ENCODE data around the gene HYAL1.

- TF ChIP-seq CTCF (conservative IDR thresholded peaks at IDR 0.05; ENCODE audit: low read depth, low read length) (no peak), EZH2 (IDR thresholded peaks at IDR 0.05; ENCODE audit: borderline replicate concordance, low read depth, low read length, poor library complexity, severe bottlenecking) (no peak)
Measured at GRCh38 chr3:50350527-50351322, 47.4 kb upstream of the HYAL1 start, which contains the start of the genes CYB561D2 and NPRL2.

Measured in A673 (cell line).